ENCODE data around the gene FCHSD2.

- TF ChIP-seq CTCF (conservative IDR thresholded peaks at IDR 0.05) (no peak), EZH2 (IDR thresholded peaks at IDR 0.05; ENCODE audit: low read depth) (no peak)
Observed at GRCh38 chr11:73059915-73060314, 82.2 kb downstream of the FCHSD2 start.

Measured in PC-9 (cell line).